K562 (cell line): ENCODE measurements around the gene ROR2. TPM values are rescaled to one million over a fixed set of nuclear protein-coding genes. Genes with fewer than 3 reads are reported as not detected.

ENCODE experiments used
- ATAC-seq: fragments of 200-7000 bp; cut with Tn5 transposase; 3 replicates; pipeline ENCODE4 v1.9.1; 2020; ENCODE audit warnings: moderate library complexity
- BruUV-seq: library from RNA; stranded (reverse); fragments of 400-500 nt; replicated peaks from 2 replicates; lab custom pipeline; 2021; lab: Mats Ljungman, UMichigan
- CTCF ChIA-PET: fragments of 300-600 bp; formaldehyde crosslinking; extraction: SDS; loops from one replicate; lab custom pipeline; 2021; ENCODE audit warnings: low intra/inter-chr PET ratio; lab: Yijun Ruan, JAX
- POLR2A ChIA-PET: fragments of 300-600, 350-650 bp; sonication (Branson Sonifier 250); formaldehyde crosslinking; extraction: SDS; loops from one replicate; lab custom pipeline; 2021; ENCODE audit warnings: antibody characterized with exemption, inconsistent platforms; lab: Yijun Ruan, JAX
- DNase-seq, 4 experiments: peaks; one replicate each; pipeline versions ENCODE4 v3.0.0 to v3.0.0-alpha.2; 2011 to 2018; ENCODE audit warnings: low spot score in 3 of 4, mixed read lengths in 3 of 4; ENCODE audit errors: extremely low read depth in 1 of 4
- FAIRE-seq: peaks from 2 replicates; lab custom pipeline; 2011; peaks lifted over from hg19 to GRCh38; lab: Jason Lieb, UNC
- H2AFZ ChIP-seq: 2 replicates; pipeline ENCODE4 v1.6.0; 2011; ENCODE audit warnings: low read depth, low read length, control low read depth, inconsistent platforms
- H3K27ac ChIP-seq: fragments of 200-600 bp; 3 replicates; pipeline ENCODE4 v1.8.0; 2011; ENCODE audit warnings: low read depth, mild to moderate bottlenecking, control low read depth, inconsistent platforms, low read length, moderate library complexity, mixed read lengths; ENCODE audit errors: extremely low read depth
- H3K27me3 ChIP-seq, 2 experiments: fragments of 300-600 bp in 1 of 2; 2 replicates in 1 of 2; 3 replicates in 1 of 2; pipeline versions ENCODE4 v1.6.0 to v1.8.0; 2011; ENCODE audit warnings: inconsistent platforms in 2 of 2, low read length in 2 of 2, mild to moderate bottlenecking in 1 of 2, mixed read lengths in 1 of 2, moderate library complexity in 1 of 2; ENCODE audit not compliant: control insufficient read depth in 2 of 2, insufficient read depth in 2 of 2
- H3K36me3 ChIP-seq: fragments of 300-600 bp; 3 replicates; pipeline ENCODE4 v1.8.0; 2011; ENCODE audit warnings: mild to moderate bottlenecking, low read length, inconsistent platforms; ENCODE audit not compliant: control insufficient read depth, insufficient read depth
- H3K4me1 ChIP-seq, 2 experiments: fragments of 200-600 bp in 1 of 2; replicated peaks in 1 of 2; 2 replicates in 1 of 2; 3 replicates in 1 of 2; pipeline versions ENCODE4 v1.5.1 to v1.8.0; 2011; ENCODE audit warnings: inconsistent platforms in 2 of 2, low read length in 2 of 2, mild to moderate bottlenecking in 1 of 2, mixed read lengths in 1 of 2, moderate library complexity in 1 of 2; ENCODE audit not compliant: control insufficient read depth in 2 of 2, insufficient read depth in 2 of 2
- H3K4me2 ChIP-seq: 2 replicates; pipeline ENCODE4 v1.6.1; 2011; ENCODE audit warnings: low read length, control low read depth, inconsistent platforms, mixed read lengths; ENCODE audit not compliant: insufficient read depth
- H3K4me3 ChIP-seq: fragments of 200-600 bp; sonication (generic), shearing (Covaris generic); 2 replicates; pipeline ENCODE4 v1.5.1; 2016; ENCODE audit warnings: control low read depth, inconsistent platforms
- H3K79me2 ChIP-seq: fragments of 200-600 bp; 3 replicates; pipeline ENCODE4 v1.8.0; 2011; ENCODE audit warnings: low read length, inconsistent platforms; ENCODE audit not compliant: control insufficient read depth, insufficient read depth
- H3K9ac ChIP-seq, 2 experiments: 2 replicates each; pipeline versions ENCODE4 v1.6.0 to v1.6.1; 2011; ENCODE audit warnings: low read depth in 2 of 2, low read length in 2 of 2, control low read depth in 1 of 2, inconsistent platforms in 1 of 2, mild to moderate bottlenecking in 1 of 2, mixed read lengths in 1 of 2; ENCODE audit not compliant: insufficient read depth in 1 of 2
- H3K9me1 ChIP-seq: one replicate; pipeline ENCODE4 v1.6.0; 2011; ENCODE audit warnings: inconsistent platforms, mild to moderate bottlenecking, low read length, moderate library complexity; ENCODE audit not compliant: control insufficient read depth, insufficient read depth
- H3K9me3 ChIP-seq: replicated peaks from 2 replicates; pipeline ENCODE4 v1.5.1; 2011; ENCODE audit warnings: low read depth, low read length, inconsistent platforms; ENCODE audit not compliant: control insufficient read depth, insufficient read depth
- H4K20me1 ChIP-seq: replicated peaks from 2 replicates; pipeline ENCODE4 v1.6.1; 2011; ENCODE audit warnings: low read length, inconsistent platforms, mixed read lengths; ENCODE audit not compliant: control insufficient read depth, insufficient read depth
- ELF4 ChIP-seq: fragments of 450-650 bp; formaldehyde crosslinking; IDR thresholded peaks from 2 replicates; pipeline ENCODE4 v1.4.0; 2022; ENCODE audit warnings: missing genetic modification characterization
- HDAC2 ChIP-seq: fragments of 450-650 bp; IDR thresholded peaks from 2 replicates; pipeline ENCODE4 v1.6.1; 2016; ENCODE audit warnings: mild to moderate bottlenecking
- HDAC6 ChIP-seq: IDR thresholded peaks from 2 replicates; pipeline ENCODE4 v1.6.1; 2012; ENCODE audit warnings: low read depth, mild to moderate bottlenecking, control low read depth, inconsistent platforms, low read length, moderate library complexity
- POLR2H ChIP-seq: IDR thresholded peaks from 2 replicates; pipeline ENCODE4 v1.6.1; 2016; ENCODE audit warnings: missing genetic modification characterization, low read depth, mild to moderate bottlenecking, control low read depth, missing compliant biosample characterization, moderate library complexity
- POLR3G ChIP-seq: IDR thresholded peaks from 2 replicates; pipeline ENCODE4 v1.6.1; 2011; ENCODE audit not compliant: insufficient read length, insufficient replicate concordance; ENCODE audit errors: extremely low read depth
- RAD51 ChIP-seq: fragments of 450-650 bp; IDR thresholded peaks from 2 replicates; pipeline ENCODE4 v1.7.1; 2016; ENCODE audit warnings: low read depth, mild to moderate bottlenecking, borderline replicate concordance
- TAF9B ChIP-seq: fragments of 450-650 bp; IDR thresholded peaks from 2 replicates; pipeline ENCODE4 v1.6.1; 2018; ENCODE audit warnings: mild to moderate bottlenecking; ENCODE audit not compliant: partially characterized antibody
- TARDBP ChIP-seq: fragments of 450-650 bp; IDR thresholded peaks from 2 replicates; pipeline ENCODE4 v1.6.1; 2016
- ZFPM2 ChIP-seq: fragments of 250-450 bp; sonication (Bioruptor Pico); IDR thresholded peaks from 2 replicates; pipeline ENCODE4 v1.5.1; 2022; ENCODE audit warnings: mild to moderate bottlenecking
- WGBS: fragments of 100-300 bp; shearing (Covaris generic); methylation state at CpG from one replicate; pipeline ENCODE4 v1.1.6; 2016; ENCODE audit warnings: low coverage, mixed read lengths; ENCODE audit not compliant: insufficient coverage; ENCODE audit errors: missing lambda C conversion rate; 5-methylcytosine and 5-hydroxymethylcytosine counted together
- in situ Hi-C: fragments of 300-500 bp; cut with MboI; formaldehyde crosslinking; loops from 4 replicates; pipeline ENCODE4 v1.15.0; 2018; ENCODE audit warnings: inconsistent platforms, mixed read lengths
- intact Hi-C: fragments of 100-400 bp; cut with micrococcal nuclease; formaldehyde crosslinking; loops from 2 replicates; pipeline ENCODE4 v1.14.2; 2022
- polyA plus RNA-seq, 8 experiments: library from polyadenylated mRNA; depleted of rRNA in 4 of 8; stranded (reverse) in 5 of 8; unstranded in 3 of 8; fragments of >200 nt; fragmentation: Nextera tagmentation in 2 of 8; fragmentation: Illumina TruSeq in 1 of 8; extraction: Ambion mirVana in 2 of 8; extraction: Trizol in 1 of 8; gene quantifications; 2 replicates each; pipeline versions ENCODE4 v1.2.1 to v1.2.3, GENCODE V29; 2011 to 2014; ENCODE audit warnings: inconsistent platforms in 1 of 8, missing spikeins in 1 of 8
- total RNA-seq, 7 experiments: library from RNA; depleted of rRNA in 6 of 7; stranded (reverse); fragments of >200 nt in 6 of 7; fragmentation: Illumina TruSeq in 2 of 7; extraction: Trizol in 2 of 7; gene quantifications; 2 replicates each; pipeline versions ENCODE4 v1.2.1 to v1.2.3, GENCODE V29; 2011 to 2021; ENCODE audit warnings: low replicate concordance in 1 of 7
- TF ChIP-seq, protein P1 (sequence below): fragments of 200-800 bp; sonication (Bioruptor generic); IDR thresholded peaks from 2 replicates; pipeline ENCODE4 v1.6.1; 2016; ENCODE audit warnings: missing genetic modification characterization, missing compliant biosample characterization
- TF ChIP-seq, protein P2 (sequence below): sonication (generic); formaldehyde crosslinking; IDR thresholded peaks from 2 replicates; pipeline ENCODE4 v1.8.0; 2023; ENCODE audit warnings: mild to moderate bottlenecking, missing genetic modification reagents
- TF ChIP-seq, protein P3 (sequence below): fragments of 450-650 bp; IDR thresholded peaks from 2 replicates; pipeline ENCODE4 v1.6.1; 2018; ENCODE audit warnings: mild to moderate bottlenecking, low read depth; ENCODE audit not compliant: partially characterized antibody

Gene ROR2
- total and polyA plus RNA-seq, 9 of the 15 experiments (the other 6 are each of a cell fraction or from before 2014, with no cell fraction given) = 5.6 to 33.8 (median 15.3) TPM

DNA sequence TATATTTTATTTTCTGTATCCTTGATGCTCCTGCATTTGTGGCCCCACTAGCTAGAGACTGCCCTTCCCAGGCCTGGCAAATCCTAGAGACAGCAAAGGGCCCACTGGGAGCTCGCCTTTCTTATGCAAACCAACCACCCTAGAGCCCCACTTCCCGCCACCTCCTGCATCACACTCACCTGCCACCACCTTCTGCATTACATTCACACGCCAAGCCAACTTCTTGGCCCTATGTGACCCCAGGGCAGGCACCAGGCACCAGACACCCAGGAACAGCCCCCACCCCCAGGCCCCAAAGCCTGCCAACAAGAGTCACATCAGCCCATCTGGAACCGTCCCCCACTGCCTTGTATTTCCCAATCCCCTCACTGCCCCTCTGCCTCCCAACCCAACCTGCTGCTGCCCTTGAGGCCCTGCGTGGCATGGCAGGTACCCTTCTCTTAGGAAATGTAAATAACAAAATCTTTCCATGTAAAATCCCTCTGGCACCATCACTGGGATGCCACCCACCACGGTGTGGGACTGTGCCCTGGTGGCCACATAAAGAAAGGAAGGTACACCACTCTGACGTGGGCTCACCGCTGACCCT is 22.0 kb downstream of the ROR2 start:
- TF ChIP-seq, protein P1, sequence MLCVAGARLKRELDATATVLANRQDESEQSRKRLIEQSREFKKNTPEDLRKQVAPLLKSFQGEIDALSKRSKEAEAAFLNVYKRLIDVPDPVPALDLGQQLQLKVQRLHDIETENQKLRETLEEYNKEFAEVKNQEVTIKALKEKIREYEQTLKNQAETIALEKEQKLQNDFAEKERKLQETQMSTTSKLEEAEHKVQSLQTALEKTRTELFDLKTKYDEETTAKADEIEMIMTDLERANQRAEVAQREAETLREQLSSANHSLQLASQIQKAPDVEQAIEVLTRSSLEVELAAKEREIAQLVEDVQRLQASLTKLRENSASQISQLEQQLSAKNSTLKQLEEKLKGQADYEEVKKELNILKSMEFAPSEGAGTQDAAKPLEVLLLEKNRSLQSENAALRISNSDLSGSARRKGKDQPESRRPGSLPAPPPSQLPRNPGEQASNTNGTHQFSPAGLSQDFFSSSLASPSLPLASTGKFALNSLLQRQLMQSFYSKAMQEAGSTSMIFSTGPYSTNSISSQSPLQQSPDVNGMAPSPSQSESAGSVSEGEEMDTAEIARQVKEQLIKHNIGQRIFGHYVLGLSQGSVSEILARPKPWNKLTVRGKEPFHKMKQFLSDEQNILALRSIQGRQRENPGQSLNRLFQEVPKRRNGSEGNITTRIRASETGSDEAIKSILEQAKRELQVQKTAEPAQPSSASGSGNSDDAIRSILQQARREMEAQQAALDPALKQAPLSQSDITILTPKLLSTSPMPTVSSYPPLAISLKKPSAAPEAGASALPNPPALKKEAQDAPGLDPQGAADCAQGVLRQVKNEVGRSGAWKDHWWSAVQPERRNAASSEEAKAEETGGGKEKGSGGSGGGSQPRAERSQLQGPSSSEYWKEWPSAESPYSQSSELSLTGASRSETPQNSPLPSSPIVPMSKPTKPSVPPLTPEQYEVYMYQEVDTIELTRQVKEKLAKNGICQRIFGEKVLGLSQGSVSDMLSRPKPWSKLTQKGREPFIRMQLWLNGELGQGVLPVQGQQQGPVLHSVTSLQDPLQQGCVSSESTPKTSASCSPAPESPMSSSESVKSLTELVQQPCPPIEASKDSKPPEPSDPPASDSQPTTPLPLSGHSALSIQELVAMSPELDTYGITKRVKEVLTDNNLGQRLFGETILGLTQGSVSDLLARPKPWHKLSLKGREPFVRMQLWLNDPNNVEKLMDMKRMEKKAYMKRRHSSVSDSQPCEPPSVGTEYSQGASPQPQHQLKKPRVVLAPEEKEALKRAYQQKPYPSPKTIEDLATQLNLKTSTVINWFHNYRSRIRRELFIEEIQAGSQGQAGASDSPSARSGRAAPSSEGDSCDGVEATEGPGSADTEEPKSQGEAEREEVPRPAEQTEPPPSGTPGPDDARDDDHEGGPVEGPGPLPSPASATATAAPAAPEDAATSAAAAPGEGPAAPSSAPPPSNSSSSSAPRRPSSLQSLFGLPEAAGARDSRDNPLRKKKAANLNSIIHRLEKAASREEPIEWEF (CRISPR knock-in tag) = no peak
- TF ChIP-seq HDAC2 (no peak), TAF9B (no peak), TARDBP (no peak), POLR2H (tag) (no peak), ZFPM2 (CRISPR knock-in tag) (no peak), RAD51 (no peak), POLR3G (no peak), HDAC6 (no peak), ELF4 (CRISPR knock-in tag) (no peak)
- TF ChIP-seq, protein P2, sequence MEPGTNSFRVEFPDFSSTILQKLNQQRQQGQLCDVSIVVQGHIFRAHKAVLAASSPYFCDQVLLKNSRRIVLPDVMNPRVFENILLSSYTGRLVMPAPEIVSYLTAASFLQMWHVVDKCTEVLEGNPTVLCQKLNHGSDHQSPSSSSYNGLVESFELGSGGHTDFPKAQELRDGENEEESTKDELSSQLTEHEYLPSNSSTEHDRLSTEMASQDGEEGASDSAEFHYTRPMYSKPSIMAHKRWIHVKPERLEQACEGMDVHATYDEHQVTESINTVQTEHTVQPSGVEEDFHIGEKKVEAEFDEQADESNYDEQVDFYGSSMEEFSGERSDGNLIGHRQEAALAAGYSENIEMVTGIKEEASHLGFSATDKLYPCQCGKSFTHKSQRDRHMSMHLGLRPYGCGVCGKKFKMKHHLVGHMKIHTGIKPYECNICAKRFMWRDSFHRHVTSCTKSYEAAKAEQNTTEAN = no peak
- TF ChIP-seq, protein P3, sequence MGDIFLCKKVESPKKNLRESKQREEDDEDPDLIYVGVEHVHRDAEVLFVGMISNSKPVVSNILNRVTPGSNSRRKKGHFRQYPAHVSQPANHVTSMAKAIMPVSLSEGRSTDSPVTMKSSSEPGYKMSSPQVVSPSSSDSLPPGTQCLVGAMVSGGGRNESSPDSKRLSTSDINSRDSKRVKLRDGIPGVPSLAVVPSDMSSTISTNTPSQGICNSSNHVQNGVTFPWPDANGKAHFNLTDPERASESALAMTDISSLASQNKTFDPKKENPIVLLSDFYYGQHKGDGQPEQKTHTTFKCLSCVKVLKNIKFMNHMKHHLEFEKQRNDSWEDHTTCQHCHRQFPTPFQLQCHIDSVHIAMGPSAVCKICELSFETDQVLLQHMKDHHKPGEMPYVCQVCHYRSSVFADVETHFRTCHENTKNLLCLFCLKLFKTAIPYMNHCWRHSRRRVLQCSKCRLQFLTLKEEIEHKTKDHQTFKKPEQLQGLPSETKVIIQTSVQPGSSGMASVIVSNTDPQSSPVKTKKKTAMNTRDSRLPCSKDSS = no peak
- Histone ChIP-seq H3K9me3 (peaks cover 19% of the 10 kb centered on the region), H3K27me3 (no peaks in the 10 kb centered on the region), H3K79me2 (peaks cover 87% of the 10 kb centered on the region), H2AFZ (no peak overlapping the region), H3K4me2 (no peak overlapping the region), H3K4me3 (no peak overlapping the region), H3K9me1 (no peaks in the 10 kb centered on the region), H3K4me1 (no peaks in the 10 kb centered on the region; a peak in 1 of 5 replicates), H4K20me1 (no peaks in the 10 kb centered on the region), H3K36me3 (peaks cover 12% of the 10 kb centered on the region; the same call in 1 of the 3 replicates), H3K9ac (no peak overlapping the region), H3K27ac (no peak overlapping the region)
- 95% methylated on average over 7 of the region's 8 CpGs for WGBS
- FAIRE-seq (no peak), DNase-seq (no peak), ATAC-seq (no peak)
- intact Hi-C loops = no loop called here
- no TSS peak for BruUV-seq
- POLR2A ChIA-PET = no interaction called here
- in situ Hi-C loops = no loop called here
- CTCF ChIA-PET = no interaction called here
